Mesodermal cell (in vitro differentiated cells): ENCODE data around the gene GPR63.

Source experiments
- H3K27ac ChIP-seq: 2 replicates; pipeline ENCODE4 v1.7.0; 2013; ENCODE audit warnings: mild to moderate bottlenecking, low read depth, low read length, moderate library complexity; ENCODE audit not compliant: severe bottlenecking
- H3K36me3 ChIP-seq: 2 replicates; pipeline ENCODE4 v1.7.1; 2013; ENCODE audit warnings: mild to moderate bottlenecking, low read length, moderate library complexity; ENCODE audit not compliant: control insufficient read depth, insufficient read depth
- H3K4me1 ChIP-seq: one replicate; pipeline ENCODE4 v1.7.1; 2013; ENCODE audit warnings: mild to moderate bottlenecking, low read length; ENCODE audit not compliant: insufficient read depth, control insufficient read depth, poor library complexity, severe bottlenecking
- H3K4me3 ChIP-seq: 2 replicates; pipeline ENCODE4 v1.7.0; 2013; ENCODE audit warnings: low read length, control low read depth, mild to moderate bottlenecking; ENCODE audit not compliant: insufficient read depth, poor library complexity, severe bottlenecking; ENCODE audit errors: extremely low read depth
- H3K9me3 ChIP-seq: 2 replicates; pipeline ENCODE4 v1.7.1; 2013; ENCODE audit warnings: mild to moderate bottlenecking, low read length, moderate library complexity; ENCODE audit not compliant: control insufficient read depth
- WGBS, 2 experiments: methylation state at CpG; one replicate each; pipeline ENCODE4 v1.1.5; 2013; ENCODE audit warnings: missing lambda C conversion rate in 2 of 2; ENCODE audit not compliant: insufficient coverage in 2 of 2; 5-methylcytosine and 5-hydroxymethylcytosine counted together

The GPR63 gene

DNA sequence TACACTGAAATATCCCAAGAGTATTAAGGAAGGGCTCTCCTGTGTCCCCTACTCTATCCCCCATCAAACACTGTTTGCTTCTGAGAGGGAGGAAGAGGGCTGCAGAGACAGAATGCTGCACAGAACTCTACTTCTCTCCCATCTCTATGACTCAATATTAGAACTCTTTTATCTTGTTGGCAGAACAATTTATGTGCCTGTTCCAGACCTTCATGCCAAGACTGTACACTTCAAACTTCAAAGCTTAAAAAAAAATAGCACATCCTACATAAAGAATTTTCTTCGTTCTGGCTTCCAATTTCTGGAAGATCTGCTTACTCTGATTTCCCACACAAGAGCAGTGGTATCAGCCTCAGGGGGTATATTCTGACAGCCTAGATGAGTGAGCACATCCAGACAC is 19.6 kb upstream of the GPR63 start:
- H3K9me3 ChIP-seq: no peaks in the 10 kb centered on the region
- H3K36me3 ChIP-seq: no peaks in the 10 kb centered on the region
- H3K27ac ChIP-seq: no peak overlapping the region
- no peak overlapping the region for H3K4me3 ChIP-seq
- H3K4me1 ChIP-seq: no peaks in the 10 kb centered on the region
- 86 to 91% methylated on average over 1 of the region's 1 CpG for WGBS, 2 experiments

GRCh38 chr6:96853083-96853482 is 15.8 kb upstream of the GPR63 start:
- Histone ChIP-seq H3K4me1 (no peaks in the 10 kb centered on the region), H3K36me3 (no peaks in the 10 kb centered on the region), H3K4me3 (no peak overlapping the region), H3K27ac (no peak overlapping the region), H3K9me3 (no peaks in the 10 kb centered on the region)
- no CpG with 5 or more reads among the region's 2 CpGs for WGBS, 2 experiments

DNA sequence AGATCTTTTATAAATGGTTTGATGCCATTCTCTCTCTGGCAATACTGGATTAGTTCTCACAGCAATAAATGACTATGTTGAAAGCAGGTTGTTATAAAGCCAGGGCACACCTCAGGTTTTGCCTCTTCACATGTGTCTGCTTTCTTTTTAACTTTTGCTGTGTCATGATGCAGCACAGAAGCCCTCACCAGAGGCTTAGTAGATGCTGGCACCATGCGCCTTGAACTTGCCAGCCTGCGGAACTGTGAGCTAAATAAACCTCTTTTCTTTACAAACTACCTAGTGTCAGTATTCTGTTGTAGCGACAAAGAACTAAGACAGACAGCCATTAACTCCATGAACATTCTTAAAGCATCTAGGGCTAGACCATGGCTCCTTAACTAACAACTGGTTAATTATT is 15.3 kb upstream of the GPR63 start:
- no peak overlapping the region for H3K4me3 ChIP-seq
- no peaks in the 10 kb centered on the region for H3K36me3 ChIP-seq
- no peaks in the 10 kb centered on the region for H3K9me3 ChIP-seq
- 86 to 100% methylated on average over 2 to 3 of the region's 3 CpGs for WGBS, 2 experiments
- H3K27ac ChIP-seq: no peak overlapping the region
- no peaks in the 10 kb centered on the region for H3K4me1 ChIP-seq

DNA sequence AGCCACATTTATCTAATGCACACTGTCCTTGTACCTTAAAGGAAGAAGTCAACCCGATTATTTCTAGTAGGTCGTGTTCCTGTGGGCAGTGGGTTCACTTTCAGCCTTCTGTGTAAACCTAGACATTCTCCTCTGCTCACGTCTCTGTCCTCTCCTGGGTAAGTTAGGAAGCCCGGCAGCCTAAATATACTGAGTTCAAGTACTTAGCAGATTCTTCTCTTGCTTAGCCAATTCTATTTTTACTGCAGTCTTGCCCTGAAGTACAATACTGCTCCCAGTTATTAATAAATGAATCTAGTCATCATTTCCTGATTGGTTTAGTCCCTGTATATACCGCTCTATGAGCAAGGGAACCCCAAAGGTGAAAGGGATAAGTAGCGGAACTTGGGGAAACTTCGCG is 14.6 kb upstream of the GPR63 start:
- Histone ChIP-seq H3K4me3 (no peak overlapping the region), H3K36me3 (no peaks in the 10 kb centered on the region), H3K9me3 (no peaks in the 10 kb centered on the region), H3K4me1 (no peaks in the 10 kb centered on the region), H3K27ac (no peak overlapping the region)
- 76 to 100% methylated on average over 2 to 4 of the region's 8 CpGs for WGBS, 2 experiments

GRCh38 chr6:96849615-96850014 is 12.3 kb upstream of the GPR63 start:
- WGBS, 2 experiments: 71% methylated on average over 1 of the region's 2 CpGs; no CpG with 5 or more reads in 1 of the 2 experiments

GRCh38 chr6:96844530-96844929 is 7.3 kb upstream of the GPR63 start:
- Histone ChIP-seq H3K9me3 (no peaks in the 10 kb centered on the region), H3K4me3 (no peak overlapping the region), H3K4me1 (no peaks in the 10 kb centered on the region), H3K27ac (no peak overlapping the region), H3K36me3 (no peaks in the 10 kb centered on the region)

More at GRCh38 chr6:96849615-96850014, 12.3 kb upstream of the GPR63 start:
- Histone ChIP-seq H3K27ac (no peak overlapping the region), H3K36me3 (no peaks in the 10 kb centered on the region), H3K9me3 (no peaks in the 10 kb centered on the region), H3K4me3 (no peak overlapping the region), H3K4me1 (no peaks in the 10 kb centered on the region)

DNA sequence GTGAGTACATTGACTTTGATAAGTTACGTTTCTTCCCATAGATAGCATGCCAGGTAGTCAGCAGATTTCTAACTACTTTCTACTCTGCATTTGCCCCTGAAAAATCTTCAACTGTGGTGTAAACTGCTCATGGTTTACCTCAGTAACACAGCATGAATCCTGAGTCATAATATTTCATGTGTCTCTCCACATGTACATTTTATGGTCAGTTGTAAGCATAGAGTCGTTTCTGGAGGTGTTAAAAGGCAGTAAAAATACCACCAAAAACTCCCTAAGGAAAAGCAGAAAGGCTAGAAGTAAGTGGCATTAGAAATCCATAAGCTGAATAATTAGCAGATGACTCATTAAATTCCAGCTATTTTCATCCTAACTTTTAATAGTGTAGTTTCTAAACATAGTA is 4.1 kb upstream of the GPR63 start:
- no peak overlapping the region for H3K4me3 ChIP-seq
- no peaks in the 10 kb centered on the region for H3K9me3 ChIP-seq
- H3K4me1 ChIP-seq: no peaks in the 10 kb centered on the region
- WGBS, 2 experiments: 90 to 100% methylated on average over 1 of the region's 2 CpGs
- no peaks in the 10 kb centered on the region for H3K36me3 ChIP-seq
- H3K27ac ChIP-seq: no peak overlapping the region

GRCh38 chr6:96836631-96837080 is 621 bp downstream of the GPR63 start:
- no peaks in the 10 kb centered on the region for H3K9me3 ChIP-seq
- H3K27ac ChIP-seq: no peak overlapping the region
- H3K4me3 ChIP-seq: peak overlapping the region; percentile 78
- 0% methylated on average over 18 to 19 of the region's 27 CpGs for WGBS, 2 experiments
- no peaks in the 10 kb centered on the region for H3K36me3 ChIP-seq
- peaks cover 8% of the 10 kb centered on the region for H3K4me1 ChIP-seq

GRCh38 chr6:96834070-96834469 is 3.2 kb downstream of the GPR63 start:
- Histone ChIP-seq H3K36me3 (peaks cover 5% of the 10 kb centered on the region), H3K4me1 (peaks cover 8% of the 10 kb centered on the region), H3K4me3 (no peak overlapping the region), H3K9me3 (no peaks in the 10 kb centered on the region), H3K27ac (no peak overlapping the region)
- no CpG with 5 or more reads among the region's 2 CpGs for WGBS, 2 experiments

GRCh38 chr6:96832780-96833179 is 4.5 kb downstream of the GPR63 start:
- Histone ChIP-seq H3K9me3 (no peaks in the 10 kb centered on the region), H3K27ac (no peak overlapping the region), H3K4me1 (peaks cover 8% of the 10 kb centered on the region), H3K36me3 (peaks cover 5% of the 10 kb centered on the region), H3K4me3 (no peak overlapping the region)
- WGBS, 2 experiments: 83 to 100% methylated on average over 1 of the region's 2 CpGs

DNA sequence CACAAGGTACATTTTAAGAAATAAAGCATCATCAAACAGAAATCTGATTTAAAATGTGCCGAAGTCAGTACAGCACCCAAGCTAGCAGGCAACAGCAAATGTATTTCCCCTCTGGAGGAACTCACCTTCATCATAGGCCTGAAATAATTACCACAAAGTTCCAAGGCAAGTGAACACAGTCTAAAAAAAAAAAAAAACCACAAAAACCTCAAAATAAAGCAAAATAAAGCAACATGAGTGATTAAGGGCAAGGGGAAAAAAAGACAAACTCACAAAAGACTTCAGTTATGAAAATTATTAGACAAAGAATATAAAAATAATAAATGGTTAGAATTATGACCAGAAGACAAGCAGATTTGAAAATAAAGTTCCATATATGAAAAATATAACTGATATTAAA is 10.4 kb downstream of the GPR63 start:
- Histone ChIP-seq H3K4me3 (no peak overlapping the region), H3K27ac (no peak overlapping the region), H3K36me3 (peaks cover 5% of the 10 kb centered on the region), H3K9me3 (no peaks in the 10 kb centered on the region), H3K4me1 (no peaks in the 10 kb centered on the region)
- 100% methylated on average over 1 of the region's 1 CpG; no CpG with 5 or more reads in 1 of the 2 experiments for WGBS, 2 experiments
